Keratinocyte (primary cell): ENCODE measurements around the gene PPP4R2. TPM values are rescaled to one million over a fixed set of nuclear protein-coding genes. Genes with fewer than 3 reads are reported as not detected.

Experiments used
- DNase-seq: peaks from one replicate; pipeline ENCODE4 v3.0.0-alpha.2; 2011; ENCODE audit warnings: low read depth, missing footprints, low spot score
- FAIRE-seq: peaks from 2 replicates; lab custom pipeline; 2011; peaks lifted over from hg19 to GRCh38; lab: Jason Lieb, UNC
- H2AFZ ChIP-seq: 2 replicates; pipeline ENCODE4 v1.6.0; 2012; ENCODE audit warnings: low read length, control low read depth, inconsistent platforms; ENCODE audit not compliant: control insufficient read depth
- H3K27ac ChIP-seq: 2 replicates; pipeline ENCODE4 v1.5.1; 2011; ENCODE audit warnings: low read length; ENCODE audit not compliant: control insufficient read depth, insufficient read depth
- H3K27me3 ChIP-seq: 3 replicates; pipeline ENCODE4 v1.6.0; 2011; ENCODE audit warnings: low read length; ENCODE audit not compliant: control insufficient read depth, insufficient read depth; ENCODE audit errors: extremely low read depth
- H3K36me3 ChIP-seq, 2 experiments: 2 replicates in 1 of 2; 3 replicates in 1 of 2; pipeline ENCODE4 v1.5.1; 2011; ENCODE audit warnings: low read length in 2 of 2, mild to moderate bottlenecking in 1 of 2; ENCODE audit not compliant: control insufficient read depth in 2 of 2, insufficient read depth in 2 of 2; ENCODE audit errors: extremely low read depth in 1 of 2
- H3K4me1 ChIP-seq: 3 replicates; pipeline ENCODE4 v1.5.1; 2011; ENCODE audit warnings: low read length; ENCODE audit not compliant: control insufficient read depth, insufficient read depth; ENCODE audit errors: extremely low read depth
- H3K4me2 ChIP-seq: 3 replicates; pipeline ENCODE4 v1.6.0; 2011; ENCODE audit warnings: low read depth, low read length; ENCODE audit not compliant: control insufficient read depth, insufficient read depth; ENCODE audit errors: extremely low read depth
- H3K4me3 ChIP-seq, 3 experiments: fragments of 200-600 bp in 1 of 3; sonication (generic) in 1 of 3; 2 replicates in 2 of 3; 3 replicates in 1 of 3; pipeline ENCODE4 v1.5.1; 2011 to 2016; ENCODE audit warnings: low read length in 3 of 3, mild to moderate bottlenecking in 3 of 3, control low read depth in 2 of 3, inconsistent platforms in 1 of 3, low read depth in 1 of 3, mixed read lengths in 1 of 3, mixed run types in 1 of 3, moderate library complexity in 1 of 3; ENCODE audit not compliant: control insufficient read depth in 2 of 3, insufficient read depth in 2 of 3; ENCODE audit errors: extremely low read depth in 1 of 3
- H3K79me2 ChIP-seq: 2 replicates; pipeline ENCODE4 v1.6.0; 2012; ENCODE audit warnings: low read length; ENCODE audit not compliant: control insufficient read depth, insufficient read depth
- H3K9ac ChIP-seq: 3 replicates; pipeline ENCODE4 v1.6.0; 2011; ENCODE audit warnings: low read length; ENCODE audit not compliant: control insufficient read depth, insufficient read depth; ENCODE audit errors: extremely low read depth
- H3K9me1 ChIP-seq: 3 replicates; pipeline ENCODE4 v1.6.0; 2011; ENCODE audit warnings: low read length; ENCODE audit not compliant: control insufficient read depth, insufficient read depth; ENCODE audit errors: extremely low read depth
- H3K9me3 ChIP-seq: 2 replicates; pipeline ENCODE4 v1.5.1; 2012; ENCODE audit warnings: low read depth, low read length; ENCODE audit not compliant: control insufficient read depth
- H4K20me1 ChIP-seq: 3 replicates; pipeline ENCODE4 v1.6.0; 2011; ENCODE audit warnings: low read length; ENCODE audit not compliant: control insufficient read depth, insufficient read depth; ENCODE audit errors: extremely low read depth
- CTCF ChIP-seq, 3 experiments: IDR thresholded peaks in 1 of 3; conservative IDR thresholded peaks in 1 of 3; optimal IDR thresholded peaks in 1 of 3; 2 replicates in 2 of 3; 3 replicates in 1 of 3; pipeline versions ENCODE3 to v1.5.1; 2011; ENCODE audit warnings: low read length in 3 of 3, mild to moderate bottlenecking in 3 of 3, moderate library complexity in 2 of 3, control low read depth in 1 of 3, inconsistent platforms in 1 of 3; ENCODE audit not compliant: insufficient read depth in 2 of 3; ENCODE audit errors: extremely low read depth in 1 of 3
- EZH2 ChIP-seq: IDR thresholded peaks from one replicate; pipeline ENCODE4 v1.6.1; 2012; ENCODE audit warnings: inconsistent platforms, mild to moderate bottlenecking, low read length, moderate library complexity
- dilution Hi-C: fragments of 300-500 bp; cut with MboI; formaldehyde crosslinking; loops from one replicate; pipeline ENCODE4 v1.7.0; 2020; ENCODE audit warnings: low sequenced_read_pairs; ENCODE audit not compliant: extremely low pct_ligation_motif_present
- polyA plus RNA-seq, 5 experiments: library from polyadenylated mRNA; depleted of rRNA in 3 of 5; stranded (reverse) in 3 of 5; stranded (forward) in 1 of 5; unstranded in 1 of 5; fragments of >200 nt; gene quantifications; 1 replicate in 1 of 5; 2 replicates in 3 of 5; 3 replicates in 1 of 5; pipeline versions ENCODE4 v1.2.1 to v1.2.3, GENCODE V29; 2011 to 2012; ENCODE audit warnings: missing spikeins in 2 of 5, low read depth in 1 of 5, low replicate concordance in 1 of 5

The PPP4R2 gene
- polyA plus RNA-seq, 1 donor (not counting 4 experiments of a cell fraction or from before 2014, with no cell fraction given), result 46.6 TPM

DNA sequence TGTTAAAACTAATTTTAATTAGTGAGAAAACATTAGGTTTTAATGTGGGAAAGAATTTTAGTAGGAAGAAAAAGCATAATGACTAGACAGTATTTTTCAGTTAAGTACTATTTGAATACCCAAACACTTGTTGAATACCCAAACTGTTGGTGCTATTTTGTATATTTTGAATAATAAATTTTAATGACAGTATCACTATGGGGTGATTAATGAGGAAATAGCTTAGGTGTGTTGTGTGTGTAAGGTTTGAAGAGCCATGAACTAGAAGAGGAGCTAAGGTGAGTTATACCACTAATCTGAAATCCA lies 60.2 kb downstream of the PPP4R2 start:
- Histone ChIP-seq H3K4me1 (peaks cover 5% of the 10 kb centered on the region), H3K27ac (no peak overlapping the region), H3K9me1 (no peaks in the 10 kb centered on the region), H3K9me3 (no peaks in the 10 kb centered on the region), H4K20me1 (no peaks in the 10 kb centered on the region), H3K9ac (no peak overlapping the region), H3K36me3 (peaks cover 0 to 3% of the 10 kb centered on the region in 2 experiments), H3K4me3 (no peak overlapping the region), H3K4me2 (no peak overlapping the region), H3K79me2 (peaks cover 34% of the 10 kb centered on the region), H3K27me3 (no peaks in the 10 kb centered on the region), H2AFZ (no peak overlapping the region)
- FAIRE-seq, result no peak
- dilution Hi-C loops, result no loop called here
- DNase-seq, result no peak
- TF ChIP-seq CTCF (optimal IDR thresholded peaks at IDR 0.05 in 1 of 3, IDR thresholded peaks at IDR 0.05 in 1 of 3, conservative IDR thresholded peaks at IDR 0.05 in 1 of 3; ENCODE audit: extremely low read depth in 1 of 3, insufficient read depth in 2 of 3, low read length in 3 of 3) (no peak), EZH2 (no peak)

DNA sequence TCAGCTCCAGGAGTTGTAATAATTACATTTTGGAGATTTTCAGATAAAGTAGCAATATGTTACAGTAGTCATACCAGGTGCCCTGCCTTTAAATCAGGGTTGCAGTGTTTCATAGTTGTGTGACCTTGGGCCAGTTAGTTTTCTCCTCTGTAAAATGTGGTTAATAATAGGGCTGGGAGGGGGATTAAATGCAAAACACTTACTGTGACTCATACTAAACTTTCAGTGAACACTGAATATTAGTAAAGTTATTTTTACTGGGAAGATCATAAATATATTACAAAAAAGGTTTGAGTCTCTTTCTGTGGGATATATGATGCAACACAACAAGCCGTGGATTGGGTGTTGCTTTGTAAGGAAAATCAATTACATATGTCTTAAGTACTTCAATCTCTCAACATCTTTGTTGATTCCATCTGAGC lies 63.7 kb downstream of the PPP4R2 start:
- TF ChIP-seq EZH2, result no peak
- no peak for TF ChIP-seq CTCF (optimal IDR thresholded peaks at IDR 0.05 in 1 of 3, IDR thresholded peaks at IDR 0.05 in 1 of 3, conservative IDR thresholded peaks at IDR 0.05 in 1 of 3; ENCODE audit: extremely low read depth in 1 of 3, insufficient read depth in 2 of 3, low read length in 3 of 3)
- no peak overlapping the region for H3K27ac ChIP-seq
- FAIRE-seq, result no peak

More for the DNA sequence above, 63.7 kb downstream of the PPP4R2 start:
- Histone ChIP-seq H3K4me2 (no peak overlapping the region), H3K9me3 (no peaks in the 10 kb centered on the region), H3K9ac (no peak overlapping the region), H3K9me1 (no peaks in the 10 kb centered on the region), H2AFZ (no peak overlapping the region), H4K20me1 (no peaks in the 10 kb centered on the region), H3K4me3 (no peak overlapping the region), H3K4me1 (peaks cover 5% of the 10 kb centered on the region), H3K27me3 (no peaks in the 10 kb centered on the region), H3K36me3 (peaks cover 12 to 16% of the 10 kb centered on the region in 2 experiments), H3K79me2 (peaks cover 20% of the 10 kb centered on the region)
- DNase-seq, result no peak
- dilution Hi-C loops, result no loop called here
